Duodenal mucosa (tissue), 2 donors: Measurements from ENCODE around the gene ITGA5.

ENCODE experiments used
- H3K27ac ChIP-seq: one replicate; pipeline ENCODE4 v1.7.0; 2013; ENCODE audit warnings: low read depth, low read length
- H3K27me3 ChIP-seq, 2 donors: one replicate each; pipeline ENCODE4 v1.7.0; 2013; ENCODE audit warnings: low read length in 2 of 2, control low read depth in 1 of 2; ENCODE audit not compliant: insufficient read depth in 2 of 2, control insufficient read depth in 1 of 2
- H3K36me3 ChIP-seq, 2 donors: one replicate each; pipeline ENCODE4 v1.7.0; 2013; ENCODE audit warnings: low read length in 2 of 2, control low read depth in 1 of 2; ENCODE audit not compliant: insufficient read depth in 2 of 2, control insufficient read depth in 1 of 2
- H3K4me1 ChIP-seq, 2 donors: one replicate each; pipeline ENCODE4 v1.7.0; 2013; ENCODE audit warnings: low read length in 2 of 2, control low read depth in 1 of 2; ENCODE audit not compliant: insufficient read depth in 2 of 2, control insufficient read depth in 1 of 2
- H3K4me3 ChIP-seq, 2 donors: one replicate each; pipeline ENCODE4 v1.7.0; 2013; ENCODE audit warnings: low read length in 2 of 2, low read depth in 1 of 2
- H3K9ac ChIP-seq, 2 donors: one replicate each; pipeline ENCODE4 v1.7.0; 2013; ENCODE audit warnings: low read length in 2 of 2, low read depth in 1 of 2
- H3K9me3 ChIP-seq, 2 donors: one replicate each; pipeline ENCODE4 v1.7.0; 2013; ENCODE audit warnings: low read length in 2 of 2, control low read depth in 1 of 2; ENCODE audit not compliant: control insufficient read depth in 1 of 2

Gene ITGA5

DNA sequence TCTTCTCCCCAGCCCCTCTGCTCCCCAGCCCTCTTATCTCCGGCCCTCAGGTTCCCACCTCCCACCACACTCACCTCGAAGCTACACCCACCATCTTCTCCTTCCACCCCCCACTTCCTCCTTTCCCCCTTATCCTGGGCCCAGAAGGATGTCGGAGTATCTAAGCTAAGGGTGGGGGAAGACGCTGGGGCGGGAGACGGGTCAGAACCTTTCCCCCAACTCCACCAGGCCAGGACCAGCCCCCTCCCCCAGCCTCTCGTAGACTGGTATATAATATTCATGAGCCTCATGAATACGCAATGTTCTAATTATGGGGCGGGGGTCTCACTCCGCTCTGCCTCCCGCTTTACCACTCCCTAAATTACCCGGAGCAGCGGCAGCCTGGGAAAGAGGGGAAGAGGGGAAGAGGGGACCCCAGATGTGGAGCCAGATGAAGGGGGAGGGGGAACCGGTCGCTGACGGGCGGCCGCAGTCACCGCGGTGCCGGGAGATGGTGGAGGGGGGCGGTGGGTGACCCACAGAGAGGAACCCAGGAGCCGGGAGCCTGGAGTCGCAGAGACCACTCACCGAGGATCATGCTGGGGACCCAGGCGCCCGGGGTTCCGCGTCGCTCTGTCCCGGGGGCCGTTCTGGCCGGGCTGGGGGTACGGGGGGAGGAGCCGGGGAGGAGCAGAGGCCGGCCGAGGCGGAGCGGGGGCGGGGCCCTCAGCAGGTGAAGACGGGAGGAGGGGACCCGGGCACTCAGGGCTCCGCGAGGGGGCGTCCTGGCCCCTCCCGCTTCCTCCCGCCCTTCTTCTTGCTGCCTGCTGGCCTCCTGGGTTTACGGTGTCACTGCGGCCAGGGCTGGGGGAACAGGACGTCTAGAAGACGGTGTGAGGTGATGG, 28.2 kb downstream of the ITGA5 start:
- no peaks in the 10 kb centered on the region for H3K9me3 ChIP-seq
- peak overlapping the region in 1 of 2 donors; percentile 11 for H3K9ac ChIP-seq
- peak overlapping the region; percentile 36 to 53 for H3K4me3 ChIP-seq
- peaks cover 5 to 19% of the 10 kb centered on the region in 2 donors for H3K4me1 ChIP-seq
- peaks cover 0 to 2% of the 10 kb centered on the region in 2 donors for H3K36me3 ChIP-seq
- H3K27ac ChIP-seq: no peak overlapping the region
- no peaks in the 10 kb centered on the region for H3K27me3 ChIP-seq

DNA sequence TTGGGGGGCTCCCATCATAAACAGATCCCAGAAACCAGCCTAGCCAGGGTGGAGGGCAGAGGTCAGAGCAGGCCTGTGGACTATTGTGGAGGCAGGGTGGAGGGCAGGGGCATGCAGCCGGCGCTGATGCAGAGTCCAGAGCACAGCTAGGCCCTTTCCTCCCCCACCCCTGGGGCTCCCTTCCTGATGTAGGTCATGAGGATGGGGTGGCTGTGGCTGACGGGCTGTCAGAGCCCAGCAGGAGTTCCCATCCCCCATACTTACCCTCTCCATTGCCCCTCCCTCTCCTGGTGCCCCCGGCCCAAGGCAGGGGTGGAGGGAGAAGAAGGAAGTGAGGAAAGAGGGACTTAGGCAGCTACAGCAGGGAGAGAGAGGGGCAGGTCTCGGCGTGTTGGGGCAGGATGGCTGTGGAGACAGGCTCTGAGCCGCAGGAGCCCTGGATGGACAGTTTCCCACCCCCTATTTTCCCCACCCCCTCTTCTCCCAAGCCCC, 28.8 kb downstream of the ITGA5 start:
- H3K27me3 ChIP-seq: no peaks in the 10 kb centered on the region
- H3K9ac ChIP-seq: no peak overlapping the region
- no peaks in the 10 kb centered on the region for H3K36me3 ChIP-seq
- H3K4me1 ChIP-seq: peaks cover 7 to 26% of the 10 kb centered on the region in 2 donors
- no peaks in the 10 kb centered on the region for H3K9me3 ChIP-seq
- H3K27ac ChIP-seq: no peak overlapping the region
- H3K4me3 ChIP-seq: no peak overlapping the region

- no peaks in the 10 kb centered on the region for H3K27me3 ChIP-seq
- no peak overlapping the region for H3K9ac ChIP-seq
- no peaks in the 10 kb centered on the region for H3K36me3 ChIP-seq
- H3K9me3 ChIP-seq: no peaks in the 10 kb centered on the region
- H3K4me3 ChIP-seq: no peak overlapping the region
- no peak overlapping the region for H3K27ac ChIP-seq
- H3K4me1 ChIP-seq: peaks cover 9 to 31% of the 10 kb centered on the region in 2 donors
These were observed 29.4 kb downstream of the ITGA5 start for GRCh38 chr12:54389607-54390175.

DNA sequence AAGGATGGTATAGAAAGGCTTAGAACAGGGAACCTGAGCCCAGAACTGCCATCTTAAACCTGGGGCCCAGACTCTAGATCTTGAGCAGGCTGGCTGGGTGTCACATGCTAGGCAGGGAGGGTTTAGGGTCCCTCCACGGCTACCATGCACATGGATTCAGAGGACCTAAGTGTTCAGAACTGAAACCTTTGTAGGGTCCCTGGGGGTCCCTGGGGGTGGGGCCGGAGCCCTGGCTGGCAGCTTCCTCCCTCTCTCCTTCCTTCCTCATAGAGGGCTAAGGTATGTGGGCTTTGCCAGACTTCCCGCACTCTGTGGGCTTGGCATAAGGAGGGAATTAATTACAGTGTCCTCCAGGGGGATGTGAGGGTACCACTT, 29.9 kb downstream of the ITGA5 start:
- Histone ChIP-seq H3K4me3 (no peak overlapping the region), H3K4me1 (peaks cover 11 to 34% of the 10 kb centered on the region in 2 donors), H3K27ac (no peak overlapping the region)

DNA sequence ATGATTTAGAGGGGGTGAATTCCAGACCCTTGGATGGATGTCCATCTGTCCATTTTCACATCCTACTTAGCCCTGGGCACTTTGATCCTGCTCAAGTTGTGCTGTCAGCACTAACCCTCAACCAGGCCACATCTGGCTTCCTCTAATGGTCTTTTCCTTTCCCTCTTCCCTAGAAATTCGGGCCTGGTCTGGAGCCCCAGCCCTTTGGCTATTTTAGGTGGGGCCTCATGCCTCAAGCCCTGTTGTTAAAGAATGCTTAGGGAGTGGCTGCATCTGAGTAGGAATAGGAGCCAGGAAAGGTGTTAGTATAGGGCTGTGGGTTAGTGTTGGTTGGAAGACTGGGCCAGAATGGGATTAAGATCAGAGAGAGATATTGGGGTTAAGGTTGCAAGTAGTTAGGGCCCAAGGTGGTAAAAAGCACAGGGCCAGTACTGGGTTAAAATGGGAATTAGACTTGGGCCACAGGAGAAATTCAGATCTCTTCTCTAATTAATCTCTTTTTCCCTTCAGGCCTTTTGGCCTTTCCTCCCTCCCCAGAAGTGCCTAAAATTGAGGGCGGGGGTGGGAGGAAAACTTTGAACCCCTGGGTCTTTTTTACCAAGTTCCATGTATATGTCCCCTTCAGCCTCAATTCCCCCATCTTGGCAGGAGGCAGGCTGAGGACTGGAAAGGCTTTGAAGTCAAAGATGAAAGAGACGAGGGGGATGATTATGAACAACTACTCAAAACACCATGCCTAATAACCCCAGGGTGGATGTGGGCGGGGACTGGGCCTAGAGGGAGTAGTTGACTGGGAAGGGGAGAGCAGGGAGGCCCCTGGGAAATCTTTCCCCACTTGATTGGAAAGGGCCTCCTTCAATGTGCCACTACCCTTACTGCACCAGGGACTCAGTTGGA, 30.6 kb downstream of the ITGA5 start:
- no peak overlapping the region for H3K27ac ChIP-seq
- H3K4me3 ChIP-seq: no peak overlapping the region
- no peaks in the 10 kb centered on the region for H3K36me3 ChIP-seq
- H3K9ac ChIP-seq: no peak overlapping the region
- H3K9me3 ChIP-seq: no peaks in the 10 kb centered on the region
- peaks cover 11 to 34% of the 10 kb centered on the region in 2 donors for H3K4me1 ChIP-seq
- H3K27me3 ChIP-seq: no peaks in the 10 kb centered on the region

More for the DNA sequence above, 29.9 kb downstream of the ITGA5 start:
- Histone ChIP-seq H3K27me3 (no peaks in the 10 kb centered on the region), H3K36me3 (no peaks in the 10 kb centered on the region), H3K9me3 (no peaks in the 10 kb centered on the region), H3K9ac (no peak overlapping the region)

GRCh38 chr12:54387114-54387467, 32.0 kb downstream of the ITGA5 start:
- Histone ChIP-seq H3K36me3 (no peaks in the 10 kb centered on the region), H3K4me1 (peaks cover 11 to 34% of the 10 kb centered on the region in 2 donors), H3K27ac (no peak overlapping the region), H3K9ac (no peak overlapping the region), H3K9me3 (no peaks in the 10 kb centered on the region), H3K27me3 (no peaks in the 10 kb centered on the region), H3K4me3 (no peak overlapping the region)

GRCh38 chr12:54386403-54387113, 32.5 kb downstream of the ITGA5 start:
- Histone ChIP-seq H3K9me3 (no peaks in the 10 kb centered on the region), H3K27ac (no peak overlapping the region), H3K9ac (no peak overlapping the region), H3K4me3 (no peak overlapping the region), H3K27me3 (no peaks in the 10 kb centered on the region), H3K4me1 (peaks cover 7 to 34% of the 10 kb centered on the region in 2 donors), H3K36me3 (no peaks in the 10 kb centered on the region)

DNA sequence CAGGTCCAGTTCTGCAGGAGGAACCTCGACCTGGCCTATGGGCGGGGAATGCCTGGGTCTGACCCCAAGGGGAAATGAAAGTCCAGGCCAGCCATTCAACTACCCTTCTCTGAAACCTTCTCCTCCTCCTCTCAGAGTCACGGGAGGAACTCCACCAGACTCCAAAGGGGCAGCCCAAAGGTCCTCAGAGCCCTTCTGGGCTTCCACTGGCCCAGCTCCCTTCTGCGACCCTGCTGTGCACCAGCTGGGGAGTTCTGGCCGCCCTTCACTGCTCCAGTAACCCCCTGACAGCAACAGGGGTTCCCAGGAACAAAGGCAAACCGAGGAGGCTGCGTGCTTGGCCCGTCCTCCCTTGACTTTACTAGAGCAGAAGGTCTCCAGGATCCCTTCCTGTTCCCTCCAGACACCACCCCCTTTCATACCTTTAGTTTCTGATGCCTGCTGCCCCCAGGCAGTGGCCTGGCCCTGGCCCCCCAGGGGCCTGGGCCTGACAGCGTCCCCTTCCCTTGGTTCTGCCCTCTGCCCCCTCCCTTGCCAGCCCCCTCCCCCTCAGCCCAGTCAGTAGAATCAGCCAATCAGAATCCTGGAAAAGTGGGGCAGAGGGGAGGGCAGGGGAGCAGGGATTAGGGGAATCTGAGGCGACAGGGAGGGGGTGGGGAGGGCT, 33.7 kb downstream of the ITGA5 start:
- Histone ChIP-seq H3K9me3 (no peaks in the 10 kb centered on the region), H3K36me3 (no peaks in the 10 kb centered on the region), H3K27me3 (no peaks in the 10 kb centered on the region), H3K4me3 (no peak overlapping the region), H3K4me1 (peaks cover 6 to 34% of the 10 kb centered on the region in 2 donors), H3K9ac (no peak overlapping the region), H3K27ac (peak overlapping the region; percentile 22)

- no peaks in the 10 kb centered on the region for H3K27me3 ChIP-seq
- H3K4me1 ChIP-seq: peaks cover 6 to 34% of the 10 kb centered on the region in 2 donors
- no peak within 1 kb of the TSS for H3K9ac ChIP-seq
- peak within 1 kb of the TSS; percentile 22 for H3K27ac ChIP-seq
- H3K36me3 ChIP-seq: no peaks in the 10 kb centered on the region
- H3K4me3 ChIP-seq: peak within 1 kb of the TSS in 1 of 2 donors; percentile 1
- no peaks in the 10 kb centered on the region for H3K9me3 ChIP-seq
These were observed 34.5 kb downstream of the ITGA5 start, which contains the start of gene ZNF385A for GRCh38 chr12:54384591-54385041. ZNF385A (minus strand) TSS chr12:54384733; CDS start chr12:54384514, 219 bp downstream.
